ENCODE measurements around the gene MAP4K5.
"Not testable (repeated sequence)": the region's sequence is repeated elsewhere in the genome, so short reads cannot be mapped to it uniquely, and the experiment has no call there.

MAP4K5 gene

GRCh38 chr14:50531595-50532501 is 521 bp downstream of the MAP4K5 start:
- peak; percentile 11 to 22 for DNase-seq

- no peak for DNase-seq
Observed at GRCh38 chr14:50530794-50531365, 1.5 kb downstream of the MAP4K5 start.

GRCh38 chr14:50530358-50530757 is 2.0 kb downstream of the MAP4K5 start:
- DNase-seq: no peak

GRCh38 chr14:50529288-50530179 is 2.8 kb downstream of the MAP4K5 start:
- no peak for DNase-seq

- no peak for DNase-seq
Observed at GRCh38 chr14:50528000-50528399, 4.4 kb downstream of the MAP4K5 start.

GRCh38 chr14:50524731-50525515 is 7.4 kb downstream of the MAP4K5 start:
- DNase-seq: no peak

GRCh38 chr14:50524060-50524459 is 8.3 kb downstream of the MAP4K5 start:
- DNase-seq: no peak

GRCh38 chr14:50523271-50524041 is 8.9 kb downstream of the MAP4K5 start:
- DNase-seq: no peak

- DNase-seq: no peak
Observed at GRCh38 chr14:50521912-50522341, 10.4 kb downstream of the MAP4K5 start.

GRCh38 chr14:50520947-50521815 is 11.2 kb downstream of the MAP4K5 start:
- DNase-seq: peak in 1 of 2 donors; percentile 37

- no peak for DNase-seq
Observed at GRCh38 chr14:50516091-50516490, 16.3 kb downstream of the MAP4K5 start.

- no peak for DNase-seq
Observed at GRCh38 chr14:50512463-50512862, 19.9 kb downstream of the MAP4K5 start.

- no peak for DNase-seq
Observed at GRCh38 chr14:50510157-50510556, 22.2 kb downstream of the MAP4K5 start.

GRCh38 chr14:50507078-50507477 is 25.3 kb downstream of the MAP4K5 start:
- not testable (repeated sequence) for DNase-seq

- DNase-seq: no peak
Observed at GRCh38 chr14:50501642-50502041, 30.7 kb downstream of the MAP4K5 start.

GRCh38 chr14:50497351-50497750 is 35.0 kb downstream of the MAP4K5 start:
- no peak for DNase-seq

- DNase-seq: no peak
Observed at GRCh38 chr14:50489851-50490250, 42.5 kb downstream of the MAP4K5 start.

- no peak for DNase-seq
Observed at GRCh38 chr14:50488521-50488920, 43.8 kb downstream of the MAP4K5 start.

- no peak for DNase-seq
Observed at GRCh38 chr14:50479041-50479440, 53.3 kb downstream of the MAP4K5 start.

GRCh38 chr14:50477760-50478159 is 54.6 kb downstream of the MAP4K5 start:
- DNase-seq: no peak

- DNase-seq: no peak
Observed at GRCh38 chr14:50476134-50476533, 56.2 kb downstream of the MAP4K5 start.

Data from CD4-positive, alpha-beta T cell treated with Interleukin-1 beta for 1 hour (primary cell).